Activated CD4-positive, alpha-beta T cell treated with anti-CD3 and anti-CD28 coated beads, Interleukin-2, amount 10 ng/mL, durations not matched to agents 24 days and 14 days (primary cell): ENCODE results near the gene ABL1. TPM values are rescaled to one million over a fixed set of nuclear protein-coding genes. Genes with fewer than 3 reads are reported as not detected.

ENCODE experiments used
- DNase-seq: peaks from one replicate; pipeline ENCODE4 v3.0.0; 2022
- H3K27ac Mint-ChIP-seq: one replicate; pipeline ENCODE4 v1.8.0; 2022; ENCODE audit warnings: mild to moderate bottlenecking, mixed read lengths
- H3K27me3 Mint-ChIP-seq: one replicate; pipeline ENCODE4 v1.8.0; 2022; ENCODE audit warnings: mixed read lengths
- H3K36me3 Mint-ChIP-seq: one replicate; pipeline ENCODE4 v1.8.0; 2022; ENCODE audit warnings: low read depth, mild to moderate bottlenecking, mixed read lengths
- H3K4me1 Mint-ChIP-seq: one replicate; pipeline ENCODE4 v1.8.0; 2021; ENCODE audit warnings: mixed read lengths
- H3K4me3 Mint-ChIP-seq: one replicate; pipeline ENCODE4 v1.8.0; 2022; ENCODE audit warnings: mild to moderate bottlenecking, moderate library complexity, mixed read lengths
- H3K9me3 Mint-ChIP-seq: one replicate; pipeline ENCODE4 v1.8.0; 2021; ENCODE audit warnings: mixed read lengths
- intact Hi-C: fragments of 100-400 bp; cut with micrococcal nuclease; formaldehyde crosslinking; loops from one replicate; pipeline ENCODE4 v1.15.1; 2023
- total RNA-seq: library from RNA; stranded (reverse); gene quantifications from 2 replicates; pipeline ENCODE4 v1.2.3, GENCODE V29; 2022

Gene ABL1
- total RNA-seq, 1 donor from 2014 or later: 35.7 TPM

DNA sequence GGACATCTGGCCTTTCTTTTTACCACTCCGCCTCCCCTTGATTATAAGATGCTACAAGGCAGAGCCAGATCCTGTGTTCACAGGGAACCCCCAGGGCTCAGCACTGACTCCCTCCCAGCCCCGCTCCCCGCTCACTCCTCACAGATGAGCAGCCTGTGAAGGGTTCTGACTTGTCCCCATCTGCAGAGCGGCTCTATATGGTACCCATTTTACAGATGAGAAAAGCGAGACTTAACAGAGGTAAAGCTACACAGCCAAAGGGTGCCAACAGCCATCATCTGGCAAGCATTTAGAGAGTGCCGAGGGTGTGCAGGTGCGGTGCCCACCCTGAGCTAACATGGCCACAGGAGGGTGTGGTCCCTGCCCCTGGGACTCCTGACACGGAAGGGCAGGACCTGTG lies 85.2 kb downstream of the ABL1 start:
- Mint-ChIP-seq H3K4me3 (no peak overlapping the region), H3K9me3 (no peaks in the 10 kb centered on the region), H3K27me3 (no peaks in the 10 kb centered on the region), H3K36me3 (no peaks in the 10 kb centered on the region), H3K27ac (no peak overlapping the region), H3K4me1 (no peaks in the 10 kb centered on the region)
- intact Hi-C loops: no loop called here
- DNase-seq: no peak

DNA sequence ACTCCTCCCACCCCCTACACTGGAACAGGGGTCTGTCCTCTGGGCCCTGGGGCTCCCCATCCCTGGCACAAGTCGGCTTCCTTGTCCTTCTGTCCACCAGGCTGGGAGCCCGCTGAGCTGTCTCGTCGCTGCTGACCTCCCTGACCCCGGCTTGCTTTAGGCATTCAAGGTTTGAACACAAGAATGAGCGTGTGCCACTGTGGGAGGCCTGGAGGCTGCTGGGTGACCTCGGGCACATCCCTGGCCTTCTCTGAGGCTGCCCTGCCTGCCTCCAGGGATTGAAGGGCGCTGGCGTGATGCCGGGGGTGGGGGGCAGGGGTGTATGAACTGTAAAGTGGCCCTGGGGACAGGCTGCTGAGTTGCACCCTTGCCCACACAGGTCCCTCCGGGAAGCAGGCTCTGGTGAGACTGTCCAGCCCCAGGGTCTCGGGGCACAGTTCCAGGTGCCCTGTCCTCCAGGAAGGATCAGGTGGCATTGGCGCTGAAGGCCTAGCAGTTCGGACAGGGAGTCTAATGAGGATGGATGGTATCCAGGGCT lies 85.8 kb downstream of the ABL1 start:
- Mint-ChIP-seq H3K4me1 (no peaks in the 10 kb centered on the region), H3K27ac (no peak overlapping the region), H3K27me3 (no peaks in the 10 kb centered on the region), H3K36me3 (no peaks in the 10 kb centered on the region), H3K9me3 (no peaks in the 10 kb centered on the region), H3K4me3 (no peak overlapping the region)
- intact Hi-C loops: no loop called here
- DNase-seq: no peak

DNA sequence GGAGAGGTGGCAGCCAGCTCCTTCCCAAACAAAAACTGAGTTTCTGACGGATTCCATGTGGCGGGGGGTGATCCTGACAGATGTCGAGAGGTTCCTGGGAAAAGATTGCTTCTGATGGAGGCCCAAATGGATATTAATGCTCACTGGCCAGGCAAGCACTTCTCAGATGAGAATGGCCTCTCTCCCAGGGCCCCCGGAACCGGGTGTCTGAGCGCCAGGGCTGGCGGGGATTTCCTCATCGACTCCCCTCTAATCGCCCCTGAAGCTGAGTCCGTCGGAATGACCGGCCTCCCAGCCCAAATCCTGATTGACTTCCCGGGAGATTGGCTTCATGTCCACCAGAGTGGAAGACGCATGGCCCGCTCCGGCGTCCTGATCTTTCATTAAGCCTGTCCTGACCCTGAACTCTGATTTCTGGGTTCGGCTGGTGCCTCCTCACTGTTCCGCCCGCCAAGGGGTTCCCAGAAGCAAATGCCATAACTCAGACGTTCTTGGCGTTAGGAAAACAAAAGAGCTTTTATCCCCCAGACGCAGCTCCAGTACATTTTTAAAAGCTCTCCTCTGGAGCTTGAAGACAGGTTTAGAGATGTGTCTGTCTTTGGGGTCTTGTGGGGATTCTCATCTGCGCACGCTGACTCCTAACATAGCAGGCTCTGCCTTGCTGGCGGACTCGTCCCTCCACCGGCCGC lies 86.4 kb downstream of the ABL1 start:
- no peaks in the 10 kb centered on the region for H3K9me3 Mint-ChIP-seq
- intact Hi-C loops: no loop called here

DNA sequence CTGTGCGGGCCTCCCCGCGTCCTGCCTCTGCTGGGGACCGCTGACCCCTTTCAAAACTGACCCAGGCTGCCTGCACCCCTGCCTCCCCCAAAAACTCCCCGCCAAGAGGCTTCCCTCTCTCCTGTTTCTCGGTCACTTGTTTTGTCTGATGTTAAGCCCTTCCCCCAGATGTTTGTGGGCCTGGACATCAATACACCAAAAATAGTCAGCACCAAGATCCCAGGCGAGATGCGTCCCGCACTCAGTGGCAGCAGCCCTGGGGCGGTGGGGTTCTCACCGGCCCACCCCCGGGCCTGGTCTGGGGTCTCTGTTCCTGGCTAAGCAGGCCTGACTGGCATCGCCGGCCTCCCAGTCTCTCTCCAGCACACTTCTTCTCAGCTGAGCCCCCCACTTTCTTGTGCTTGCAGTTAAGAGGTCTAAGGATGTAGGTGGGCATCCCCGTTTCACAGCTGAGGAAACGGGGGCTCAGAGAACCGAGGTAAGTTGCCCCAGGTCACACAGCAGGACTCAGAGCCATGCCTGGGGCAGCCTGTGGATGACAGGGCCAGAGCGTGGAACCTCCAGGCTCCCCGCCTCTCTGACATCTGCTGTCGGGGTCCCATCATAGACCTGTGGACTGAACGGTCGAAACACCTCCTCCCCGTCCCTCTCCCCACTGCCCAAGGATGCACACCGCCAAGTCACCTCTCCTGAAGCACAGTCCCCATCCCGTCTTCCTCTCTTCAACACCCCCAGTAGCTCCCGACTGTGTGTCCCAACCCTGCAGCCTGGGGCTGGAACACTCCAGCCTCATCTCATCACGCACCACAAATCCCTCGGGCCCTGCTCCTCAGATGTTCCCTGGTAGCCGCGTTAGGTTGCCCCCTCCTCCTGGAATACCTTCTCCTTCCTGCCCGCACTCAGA lies 87.2 kb downstream of the ABL1 start:
- Mint-ChIP-seq H3K4me3 (no peak overlapping the region), H3K4me1 (no peaks in the 10 kb centered on the region), H3K27ac (no peak overlapping the region), H3K27me3 (no peaks in the 10 kb centered on the region), H3K36me3 (no peaks in the 10 kb centered on the region), H3K9me3 (no peaks in the 10 kb centered on the region)
- no peak for DNase-seq
- intact Hi-C loops: no loop called here

More for the DNA sequence above, 86.4 kb downstream of the ABL1 start:
- Mint-ChIP-seq H3K36me3 (no peaks in the 10 kb centered on the region), H3K4me1 (no peaks in the 10 kb centered on the region), H3K27me3 (no peaks in the 10 kb centered on the region), H3K4me3 (no peak overlapping the region), H3K27ac (no peak overlapping the region)
- no peak for DNase-seq

DNA sequence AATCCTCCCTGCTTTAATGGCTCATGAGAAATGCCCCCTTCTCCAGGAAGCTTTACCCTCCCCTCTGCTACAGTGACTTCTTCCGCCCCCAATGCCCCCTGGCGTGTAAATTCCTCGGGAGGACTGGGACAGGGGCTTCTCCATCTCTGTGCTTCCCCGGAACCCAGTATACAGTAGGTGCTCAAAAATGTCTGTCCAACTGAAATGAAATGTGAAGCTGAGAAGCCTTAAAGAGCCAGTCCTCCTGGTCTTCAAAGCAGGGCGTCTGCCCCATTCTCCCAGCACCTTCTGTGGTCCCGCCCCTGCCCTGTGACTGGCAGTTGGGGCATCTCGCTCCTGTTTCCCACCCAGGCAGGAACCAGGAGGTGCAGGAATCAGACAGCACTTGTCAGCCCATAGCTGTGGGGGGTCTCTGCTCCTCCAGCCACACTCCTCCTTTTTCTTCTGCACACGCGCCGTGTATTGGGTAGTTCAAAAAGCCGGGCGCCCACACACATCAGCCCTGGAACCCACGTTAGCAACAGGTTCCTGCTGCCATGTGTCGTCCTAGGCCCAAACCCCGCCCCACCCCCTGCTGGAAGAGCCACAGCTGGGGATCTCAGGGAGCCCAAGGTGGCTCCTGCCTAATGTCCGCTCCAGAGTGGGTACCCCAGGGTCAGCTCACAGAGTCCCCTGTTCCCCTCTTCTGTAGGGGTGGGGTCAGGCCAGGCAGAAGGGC lies 88.0 kb downstream of the ABL1 start:
- no peaks in the 10 kb centered on the region for H3K9me3 Mint-ChIP-seq

DNA sequence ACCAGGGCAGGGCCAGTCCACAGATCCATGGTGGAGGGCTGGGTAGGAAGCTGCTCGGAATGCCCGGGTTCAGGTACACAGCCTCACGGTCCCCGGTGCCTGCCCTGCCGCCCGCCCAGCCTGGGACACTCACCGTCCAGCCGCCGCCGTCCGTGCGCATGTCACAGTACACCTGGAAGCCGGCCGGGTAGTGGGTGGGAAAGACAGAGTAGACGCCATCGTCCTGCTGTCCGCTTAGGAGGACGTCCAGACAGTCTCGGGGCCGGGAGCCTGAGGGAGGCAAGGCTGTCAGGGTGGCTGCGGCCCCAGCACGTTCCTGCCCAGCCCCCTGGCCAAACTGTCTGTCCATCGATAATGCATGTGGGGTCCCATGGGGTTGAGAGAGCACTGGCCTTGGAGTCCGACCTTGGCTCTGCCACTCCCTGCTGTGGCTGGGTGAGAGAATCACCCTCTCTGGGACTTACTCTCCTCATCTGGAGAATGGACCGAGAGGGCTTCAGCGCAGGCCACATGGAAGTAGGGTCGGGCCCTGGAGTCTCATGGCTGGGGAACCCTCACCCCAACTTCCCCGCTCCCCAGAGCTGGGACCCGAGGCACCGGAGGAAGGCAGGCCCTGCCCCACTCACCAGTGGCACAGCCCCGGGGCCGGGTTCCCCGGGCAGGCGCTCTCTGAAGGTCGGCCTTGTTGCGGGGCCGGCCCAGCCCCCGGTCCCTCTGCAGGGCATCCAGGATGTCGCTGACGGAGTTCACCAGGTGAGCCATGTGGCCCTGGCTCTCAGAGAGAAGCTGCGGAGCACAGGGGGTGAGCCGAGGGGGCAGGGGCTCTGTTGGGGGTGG lies 88.8 kb downstream of the ABL1 start:
- intact Hi-C loops: no loop called here
- Mint-ChIP-seq H3K4me1 (no peaks in the 10 kb centered on the region), H3K27ac (no peak overlapping the region), H3K27me3 (no peaks in the 10 kb centered on the region), H3K4me3 (no peak overlapping the region), H3K36me3 (no peaks in the 10 kb centered on the region), H3K9me3 (no peaks in the 10 kb centered on the region)
- DNase-seq: no peak

More for the DNA sequence above, 88.0 kb downstream of the ABL1 start:
- Mint-ChIP-seq H3K4me1 (no peaks in the 10 kb centered on the region), H3K27ac (no peak overlapping the region), H3K36me3 (no peaks in the 10 kb centered on the region), H3K4me3 (no peak overlapping the region), H3K27me3 (no peaks in the 10 kb centered on the region)
- no peak for DNase-seq
- intact Hi-C loops: no loop called here

DNA sequence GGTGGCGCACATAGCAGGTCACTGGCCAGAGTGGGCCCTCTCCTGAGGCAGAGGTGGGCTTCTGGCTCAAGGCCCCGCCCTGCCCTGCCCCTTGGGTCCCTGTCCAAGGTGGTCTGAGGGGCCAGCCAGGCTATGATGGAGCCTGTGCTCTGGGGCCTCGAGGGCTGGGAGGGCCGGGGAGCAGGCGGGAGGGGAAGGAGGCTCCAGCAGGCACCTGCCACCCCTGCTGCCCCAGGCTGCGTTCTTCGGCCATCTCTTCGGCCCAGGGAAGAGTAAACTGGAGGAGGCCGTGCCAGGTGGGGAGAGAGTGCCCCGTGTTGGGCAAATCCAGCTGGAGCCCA lies 89.4 kb downstream of the ABL1 start:
- H3K27me3 Mint-ChIP-seq: no peaks in the 10 kb centered on the region
- H3K27ac Mint-ChIP-seq: no peak overlapping the region
- H3K4me3 Mint-ChIP-seq: no peak overlapping the region
- H3K9me3 Mint-ChIP-seq: no peaks in the 10 kb centered on the region
- no peak for DNase-seq
- intact Hi-C loops: no loop called here
- no peaks in the 10 kb centered on the region for H3K4me1 Mint-ChIP-seq
- H3K36me3 Mint-ChIP-seq: no peaks in the 10 kb centered on the region

DNA sequence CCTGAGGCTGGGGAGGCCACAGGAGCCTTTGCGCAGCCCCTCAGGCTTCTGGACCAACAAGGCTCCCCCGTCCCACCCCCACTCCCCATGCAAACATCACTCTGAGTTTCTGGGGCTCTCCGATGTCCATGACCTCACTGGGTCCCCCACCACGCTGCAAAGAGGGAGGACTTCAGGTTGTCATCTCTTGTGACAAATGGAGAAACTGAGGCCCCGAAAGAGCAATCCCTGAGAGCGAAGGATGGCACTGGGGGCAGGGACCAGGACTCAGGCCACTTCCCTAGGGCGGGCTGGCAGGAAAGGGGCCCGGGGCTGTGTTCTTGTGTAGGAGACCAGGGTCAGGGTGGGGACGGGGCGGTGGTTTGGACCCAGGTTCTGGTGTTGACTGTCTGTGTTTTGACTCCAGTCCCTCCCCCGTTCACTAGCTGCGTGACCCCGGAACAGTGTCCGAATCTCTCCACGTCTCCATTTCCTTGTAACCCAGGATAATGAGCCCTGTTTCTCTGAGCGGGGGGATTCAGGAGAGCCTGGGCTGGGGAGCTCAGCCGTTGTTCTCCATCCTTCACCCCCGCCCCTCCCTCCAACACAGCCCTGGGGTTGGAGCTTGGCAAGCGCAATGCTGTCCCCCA lies 90.1 kb downstream of the ABL1 start:
- intact Hi-C loops: no loop called here
- DNase-seq: no peak

DNA sequence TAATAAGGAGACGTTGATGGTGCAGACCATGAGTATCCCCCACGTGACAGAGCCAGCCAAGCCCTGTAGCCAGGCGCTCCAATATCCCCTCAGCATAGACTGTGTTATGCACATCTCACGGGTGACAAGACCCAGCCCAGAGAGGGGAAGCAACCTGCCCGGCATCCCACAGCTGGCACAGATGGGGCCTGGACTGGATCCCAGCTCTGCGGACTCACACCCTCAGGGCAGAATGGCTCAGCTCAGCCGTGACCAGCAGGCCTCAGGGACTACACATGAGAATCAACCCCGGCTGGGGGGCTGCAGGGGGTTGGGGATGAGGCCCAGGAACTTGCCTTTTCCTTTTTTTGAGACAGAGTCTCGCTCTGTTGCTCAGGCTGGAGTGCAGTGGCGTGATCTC lies 92.3 kb downstream of the ABL1 start:
- Mint-ChIP-seq H3K27ac (no peak overlapping the region), H3K36me3 (no peaks in the 10 kb centered on the region), H3K27me3 (peaks cover 9% of the 10 kb centered on the region), H3K9me3 (no peaks in the 10 kb centered on the region), H3K4me3 (no peak overlapping the region), H3K4me1 (no peaks in the 10 kb centered on the region)
- DNase-seq: no peak
- intact Hi-C loops: no loop called here

More for the DNA sequence above, 90.1 kb downstream of the ABL1 start:
- Mint-ChIP-seq H3K27me3 (no peaks in the 10 kb centered on the region), H3K36me3 (no peaks in the 10 kb centered on the region), H3K9me3 (no peaks in the 10 kb centered on the region), H3K27ac (no peak overlapping the region), H3K4me1 (no peaks in the 10 kb centered on the region), H3K4me3 (no peak overlapping the region)

DNA sequence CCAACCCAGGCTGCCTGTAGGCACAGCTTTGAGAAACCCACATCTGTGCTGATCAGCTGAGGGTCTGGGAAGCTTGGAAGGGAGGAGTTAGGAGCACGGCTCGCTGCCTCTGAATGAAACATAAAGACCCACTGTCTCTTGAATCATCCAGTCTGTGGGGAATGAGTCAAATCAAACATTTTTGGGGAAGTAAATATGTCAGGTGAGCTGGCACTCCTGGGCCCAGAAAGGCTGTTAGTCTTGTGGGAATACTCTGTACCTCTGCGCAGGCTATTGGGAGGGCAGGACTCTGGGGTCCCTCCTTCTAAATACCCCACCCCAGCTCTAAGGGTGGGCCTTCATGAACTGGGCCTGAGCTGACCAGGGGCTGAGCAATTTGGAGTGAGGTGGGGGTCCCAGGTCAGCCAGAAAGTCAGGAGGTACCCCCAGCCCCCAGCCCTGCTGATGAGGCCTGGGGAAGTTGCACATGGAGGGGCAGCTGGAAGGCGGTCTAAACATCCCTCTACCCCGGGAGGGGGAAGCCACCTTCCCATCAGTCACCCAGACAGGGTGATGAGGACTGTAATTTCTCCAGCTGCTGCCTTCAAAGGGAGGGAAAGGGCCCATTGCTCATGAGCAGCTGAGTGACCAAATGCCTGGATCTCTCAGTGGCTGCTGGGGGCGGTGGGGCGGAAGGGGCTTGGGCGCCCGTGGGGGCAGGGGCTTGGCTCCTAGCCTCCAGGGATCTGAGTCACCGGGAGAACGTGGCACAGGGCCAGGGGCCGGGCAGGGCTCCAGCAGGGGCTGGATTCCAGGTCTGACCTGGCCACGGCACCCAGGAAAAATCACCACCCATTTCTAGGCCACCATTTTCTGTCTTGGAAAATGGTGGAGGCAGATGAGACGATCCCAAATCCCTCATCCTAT lies 93.2 kb downstream of the ABL1 start:
- H3K9me3 Mint-ChIP-seq: no peaks in the 10 kb centered on the region
- peaks cover 17% of the 10 kb centered on the region for H3K27me3 Mint-ChIP-seq
- DNase-seq: no peak
- no peaks in the 10 kb centered on the region for H3K4me1 Mint-ChIP-seq
- no peaks in the 10 kb centered on the region for H3K36me3 Mint-ChIP-seq
- intact Hi-C loops: no loop called here
- no peak overlapping the region for H3K4me3 Mint-ChIP-seq
- no peak overlapping the region for H3K27ac Mint-ChIP-seq

DNA sequence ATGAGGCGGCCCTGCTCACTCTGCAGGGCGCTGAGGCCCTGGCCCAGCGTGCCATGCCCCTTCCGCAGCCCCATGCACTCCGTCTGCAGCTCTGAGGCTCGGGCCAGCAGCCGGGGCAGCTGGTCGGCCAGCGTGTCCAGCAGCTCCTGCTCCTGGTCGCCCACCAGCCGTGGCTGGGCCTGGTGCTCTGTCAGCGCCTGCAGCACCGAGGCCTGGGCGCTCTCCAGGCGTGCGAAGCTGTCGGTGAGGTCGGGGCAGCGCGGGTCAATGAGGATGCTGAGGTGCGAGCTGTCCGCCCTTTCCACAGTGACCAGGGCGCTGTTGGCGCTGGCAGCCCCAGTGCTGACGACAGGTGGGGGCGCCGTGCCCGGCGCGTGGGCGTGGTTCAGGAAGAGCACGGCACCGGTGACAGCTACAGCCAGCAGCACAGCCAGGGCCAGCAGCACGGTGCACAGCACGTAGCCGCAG lies 94.6 kb downstream of the ABL1 start:
- no peaks in the 10 kb centered on the region for H3K4me1 Mint-ChIP-seq
- H3K36me3 Mint-ChIP-seq: no peaks in the 10 kb centered on the region
- H3K27ac Mint-ChIP-seq: no peak overlapping the region

DNA sequence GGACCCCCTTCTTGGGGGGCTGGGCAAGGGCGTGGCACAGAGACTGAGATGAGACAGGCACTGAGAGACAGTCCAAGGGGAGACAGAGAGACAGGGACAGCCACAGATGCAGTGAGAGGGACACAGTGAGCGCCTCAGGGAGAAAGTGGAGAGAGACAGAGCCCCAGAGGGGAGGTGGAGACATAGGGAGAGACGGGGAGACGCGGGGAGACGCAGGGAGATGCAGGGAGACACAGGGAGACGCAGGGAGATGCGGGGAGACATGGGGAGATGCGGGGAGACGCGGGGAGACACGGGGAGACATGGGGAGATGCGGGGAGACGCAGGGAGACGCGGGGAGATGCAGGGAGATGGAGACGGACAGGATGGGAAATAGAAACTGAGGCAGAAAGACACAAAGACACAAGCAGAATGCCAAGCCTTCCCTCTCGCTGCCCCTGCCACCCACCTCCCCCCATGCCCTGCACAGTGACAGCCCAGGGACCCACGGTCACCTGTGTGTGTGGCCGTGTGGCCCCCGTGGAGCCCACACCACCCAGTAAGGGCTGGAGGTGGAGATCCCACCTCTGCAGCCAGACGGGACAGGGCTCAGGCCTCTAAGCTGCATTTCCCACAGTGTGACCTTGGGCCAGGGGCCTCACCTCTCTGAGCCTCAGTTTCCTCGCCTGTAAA lies 95.2 kb downstream of the ABL1 start:
- no peak for DNase-seq
- H3K4me1 Mint-ChIP-seq: no peaks in the 10 kb centered on the region
- H3K4me3 Mint-ChIP-seq: no peak overlapping the region
- peaks cover 24% of the 10 kb centered on the region for H3K27me3 Mint-ChIP-seq
- intact Hi-C loops: no loop called here
- no peaks in the 10 kb centered on the region for H3K36me3 Mint-ChIP-seq
- H3K9me3 Mint-ChIP-seq: no peaks in the 10 kb centered on the region
- H3K27ac Mint-ChIP-seq: no peak overlapping the region

More for the DNA sequence above, 94.6 kb downstream of the ABL1 start:
- DNase-seq: no peak
- intact Hi-C loops: no loop called here
- Mint-ChIP-seq H3K9me3 (no peaks in the 10 kb centered on the region), H3K4me3 (no peak overlapping the region), H3K27me3 (peaks cover 18% of the 10 kb centered on the region)
